Measurements from ENCODE around the gene CAPZB.

The CAPZB gene

GRCh38 chr1:19448491-19449439 lies 36.6 kb downstream of the CAPZB start:
- peak; percentile 86 for DNase-seq (ENCODE audit: low read depth, low spot score)

GRCh38 chr1:19447550-19447949 lies 37.8 kb downstream of the CAPZB start:
- DNase-seq (ENCODE audit: low read depth, low spot score): no peak

- peak; percentile 86 for DNase-seq (ENCODE audit: low read depth, low spot score)
Observed at GRCh38 chr1:19445417-19446342, 39.7 kb downstream of the CAPZB start.

- no peak for DNase-seq (ENCODE audit: low read depth, low spot score)
Observed at GRCh38 chr1:19444296-19445021, 40.9 kb downstream of the CAPZB start.

- no peak for DNase-seq (ENCODE audit: low read depth, low spot score)
Observed at GRCh38 chr1:19443326-19443725, 42.0 kb downstream of the CAPZB start.

GRCh38 chr1:19442154-19443096 lies 42.9 kb downstream of the CAPZB start:
- no peak for DNase-seq (ENCODE audit: low read depth, low spot score)

- DNase-seq (ENCODE audit: low read depth, low spot score): no peak
Observed at GRCh38 chr1:19441048-19441780, 44.1 kb downstream of the CAPZB start.

GRCh38 chr1:19439464-19440171 lies 45.7 kb downstream of the CAPZB start:
- peak; percentile 66 for DNase-seq (ENCODE audit: low read depth, low spot score)

GRCh38 chr1:19438516-19439195 lies 46.7 kb downstream of the CAPZB start:
- no peak for DNase-seq (ENCODE audit: low read depth, low spot score)

- no peak for DNase-seq (ENCODE audit: low read depth, low spot score)
Observed at GRCh38 chr1:19437891-19438294, 47.4 kb downstream of the CAPZB start.

GRCh38 chr1:19436716-19437476 lies 48.4 kb downstream of the CAPZB start:
- DNase-seq (ENCODE audit: low read depth, low spot score): peak; percentile 68

GRCh38 chr1:19435851-19436455 lies 49.4 kb downstream of the CAPZB start:
- DNase-seq (ENCODE audit: low read depth, low spot score): peak; percentile 71

- peak; percentile 46 for DNase-seq (ENCODE audit: low read depth, low spot score)
Observed at GRCh38 chr1:19435181-19435580, 50.2 kb downstream of the CAPZB start.

GRCh38 chr1:19433719-19433998 lies 51.7 kb downstream of the CAPZB start:
- no peak for DNase-seq (ENCODE audit: low read depth, low spot score)

- no peak for DNase-seq (ENCODE audit: low read depth, low spot score)
Observed at GRCh38 chr1:19432943-19433718, 52.2 kb downstream of the CAPZB start.

- peak; percentile 77 for DNase-seq (ENCODE audit: low read depth, low spot score)
Observed at GRCh38 chr1:19430121-19431068, 54.9 kb downstream of the CAPZB start.
